Measurements from ENCODE around the gene GPS1.

- TF ChIP-seq CTCF (conservative IDR thresholded peaks at IDR 0.05; ENCODE audit: low read depth in 2 of 2) (no peak), EZH2 (IDR thresholded peaks at IDR 0.05; ENCODE audit: low read depth, unreplicated experiment) (no peak), CREB1 (CRISPR knock-in tag; IDR thresholded peaks at IDR 0.05; ENCODE audit: low read depth) (no peak), JUNB (IDR thresholded peaks at IDR 0.05; ENCODE audit: unreplicated experiment) (no peak), EZH2phosphoT487 (IDR thresholded peaks at IDR 0.05; ENCODE audit: unreplicated experiment) (no peak), POLR2AphosphoS5 (IDR thresholded peaks at IDR 0.05; ENCODE audit: low read depth) (no peak), REST (IDR thresholded peaks at IDR 0.05; ENCODE audit: unreplicated experiment) (no peak), NANOG (IDR thresholded peaks at IDR 0.05; ENCODE audit: borderline replicate concordance) (no peak)
Measured at GRCh38 chr17:82070611-82071010, 18.9 kb downstream of the GPS1 start.
